ENCODE measurements around the gene AQP11.
A peak's percentile ranks its signal among the peaks of the same experiment; 100 is the strongest.
"Not testable (repeated sequence)": the region's sequence is repeated elsewhere in the genome, so short reads cannot be mapped to it uniquely, and the experiment has no call there.

AQP11 gene

GRCh38 chr11:77593883-77594282, 4.1 kb downstream of the AQP11 start:
- DNase-seq = no peak

- no peak for DNase-seq
Measured at GRCh38 chr11:77596626-77597025, 6.9 kb downstream of the AQP11 start.

- no peak for DNase-seq
Measured at GRCh38 chr11:77598195-77598594, 8.4 kb downstream of the AQP11 start.

- DNase-seq = no peak
Measured at GRCh38 chr11:77602381-77603088, 12.8 kb downstream of the AQP11 start.

GRCh38 chr11:77604281-77604680, 14.5 kb downstream of the AQP11 start:
- no peak for DNase-seq

GRCh38 chr11:77609234-77609633, 19.5 kb downstream of the AQP11 start:
- DNase-seq = no peak

GRCh38 chr11:77611921-77612320, 22.2 kb downstream of the AQP11 start:
- no peak for DNase-seq

GRCh38 chr11:77617892-77618291, 28.1 kb downstream of the AQP11 start:
- no peak for DNase-seq

DNA sequence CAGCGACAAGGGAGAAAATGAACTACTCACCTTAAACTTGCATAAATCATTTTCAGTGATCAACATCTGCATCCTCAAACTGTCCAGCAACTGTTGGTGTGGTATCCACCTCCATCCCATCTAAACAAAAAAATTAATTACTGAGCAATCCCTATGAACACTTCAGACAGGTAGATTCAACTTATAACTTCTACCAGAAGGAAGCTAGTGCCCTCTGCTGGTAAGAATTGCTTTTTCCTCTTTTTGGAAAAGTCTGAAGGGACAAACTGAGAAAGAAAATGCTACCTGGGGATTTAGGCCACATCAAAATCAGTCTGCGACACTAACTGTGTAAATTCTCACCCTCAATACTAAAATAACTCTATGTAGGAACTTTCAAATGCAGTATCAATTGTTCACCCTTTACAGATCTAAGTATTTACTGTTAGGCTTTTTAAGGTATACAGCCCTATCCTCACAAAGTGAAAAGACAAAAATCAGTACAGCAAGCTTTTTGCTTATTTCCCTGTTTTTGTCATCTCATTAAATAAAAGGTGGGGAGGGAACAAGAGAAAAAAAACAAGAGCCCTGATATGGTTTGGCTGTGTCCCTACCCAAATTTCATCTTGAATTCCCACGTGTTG, 29.9 kb downstream of the AQP11 start:
- DNase-seq = peak; percentile 65

GRCh38 chr11:77630157-77630710, 40.5 kb downstream of the AQP11 start:
- DNase-seq = no peak

DNA sequence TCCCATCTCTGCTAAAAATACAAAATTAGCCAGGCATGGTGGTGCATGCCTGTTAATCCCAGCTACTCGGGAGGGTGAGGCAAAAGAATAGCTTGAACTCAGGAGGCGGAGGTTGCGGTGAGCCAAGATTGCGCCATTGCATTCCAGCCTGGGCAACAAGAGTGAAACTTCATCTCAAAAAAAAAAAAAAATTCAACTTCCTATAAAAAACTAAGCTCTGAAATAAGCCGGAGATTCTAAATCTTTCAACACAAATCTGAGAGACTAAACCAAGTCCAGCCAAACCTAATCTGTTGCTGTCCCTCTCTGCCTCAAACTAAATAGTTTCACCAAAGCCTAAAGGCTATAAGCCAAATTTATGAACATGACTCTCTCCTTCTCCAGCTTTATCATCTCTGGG, 44.2 kb downstream of the AQP11 start:
- not testable (repeated sequence) for DNase-seq

DNA sequence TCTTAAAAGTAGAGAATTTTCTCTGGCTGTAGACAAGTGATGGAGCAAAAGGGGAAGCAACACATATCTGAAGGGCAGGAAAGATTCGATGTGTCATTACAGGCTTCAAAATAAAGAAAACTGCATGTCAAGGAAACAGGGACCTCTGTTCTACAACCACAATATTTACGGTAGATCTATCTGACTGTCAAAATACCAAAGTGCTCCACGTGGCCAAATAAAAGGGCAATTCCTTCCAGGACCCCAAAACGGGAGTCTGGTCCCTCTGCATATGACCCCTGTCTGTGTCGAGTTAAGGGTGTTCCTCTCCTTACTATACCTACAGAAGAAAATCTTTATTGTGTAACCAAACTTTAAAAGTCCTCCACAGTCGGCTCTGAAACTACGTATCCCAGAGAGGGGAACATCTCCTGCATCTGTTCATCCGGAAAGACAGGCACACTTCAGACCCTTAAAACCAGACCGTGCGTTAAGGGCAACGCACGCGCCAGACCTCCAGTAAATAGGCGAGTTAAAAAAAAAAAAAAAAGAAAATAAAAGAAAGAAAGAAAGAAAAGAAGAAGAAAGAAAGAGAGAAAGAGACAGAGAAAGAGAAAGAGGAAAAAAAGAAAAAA, 47.1 kb downstream of the AQP11 start:
- peak; percentile 25 for DNase-seq

DNA sequence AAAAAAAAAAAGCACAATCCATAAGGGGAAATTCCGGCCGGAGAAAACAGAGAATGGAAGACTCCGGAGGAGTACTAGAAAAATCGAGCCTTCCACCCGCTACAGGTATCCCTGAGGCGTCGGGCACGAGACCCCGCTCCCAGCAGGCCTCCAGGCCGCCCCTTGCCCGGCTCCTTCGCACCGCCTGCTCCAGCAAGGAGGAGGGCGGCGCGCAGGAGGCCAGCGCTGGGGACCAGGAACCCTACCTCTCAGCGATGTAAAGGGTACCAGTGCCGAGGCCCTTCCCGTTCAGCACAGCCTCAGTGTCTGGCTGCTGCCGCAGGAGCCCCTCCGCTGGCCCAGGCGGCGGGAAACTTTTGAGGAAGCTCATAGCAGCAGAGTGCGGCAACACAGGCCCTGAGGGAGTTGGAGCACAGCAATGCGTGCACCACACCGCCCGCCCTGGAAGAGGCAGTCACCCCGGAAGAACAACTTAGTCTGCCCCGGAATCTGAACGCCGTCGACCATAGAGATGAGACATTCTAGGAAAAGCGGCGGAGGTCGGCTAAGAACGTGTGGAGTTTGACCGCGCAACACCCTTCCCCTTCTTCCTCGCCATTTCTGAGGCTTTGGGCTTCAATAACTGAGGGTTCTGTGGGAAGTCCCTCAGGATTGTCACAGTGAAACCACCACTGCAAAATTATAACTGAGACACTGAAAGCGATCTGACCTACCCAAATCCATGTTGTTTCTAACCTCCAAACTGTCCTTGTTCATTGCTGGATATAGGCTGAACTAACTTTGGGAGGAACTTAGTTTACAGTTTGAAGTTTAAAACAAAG, 47.8 kb downstream of the AQP11 start, which contains the start of gene CLNS1A:
CLNS1A (minus strand) TSS at position 450 of the 821 bp plus-strand sequence; CDS start at position 370, 80 bp downstream.
- peak; percentile 93 for DNase-seq

- no peak for DNase-seq
Measured at GRCh38 chr11:77642228-77642627, 52.5 kb downstream of the AQP11 start.

DNA sequence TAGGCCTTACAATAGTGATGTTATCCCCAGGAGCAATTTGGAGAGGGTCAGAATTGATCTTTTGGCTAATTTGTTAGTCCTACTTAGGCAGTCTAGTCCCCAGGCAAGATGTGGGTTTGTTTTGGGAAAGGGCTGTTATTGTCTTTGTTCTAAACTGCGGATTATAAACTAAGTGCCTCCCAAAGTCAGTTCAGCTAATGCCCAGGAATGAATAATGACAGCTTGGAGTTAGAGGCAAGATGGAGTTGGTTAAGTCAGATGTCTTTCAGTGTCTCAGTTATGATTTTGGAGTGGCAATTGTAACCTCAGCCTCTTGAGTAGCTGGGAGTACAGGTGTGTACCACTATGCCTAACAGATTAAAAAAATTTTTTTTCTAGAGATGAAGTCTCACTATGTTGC, 55.1 kb downstream of the AQP11 start:
- DNase-seq = peak; percentile 45

DNA sequence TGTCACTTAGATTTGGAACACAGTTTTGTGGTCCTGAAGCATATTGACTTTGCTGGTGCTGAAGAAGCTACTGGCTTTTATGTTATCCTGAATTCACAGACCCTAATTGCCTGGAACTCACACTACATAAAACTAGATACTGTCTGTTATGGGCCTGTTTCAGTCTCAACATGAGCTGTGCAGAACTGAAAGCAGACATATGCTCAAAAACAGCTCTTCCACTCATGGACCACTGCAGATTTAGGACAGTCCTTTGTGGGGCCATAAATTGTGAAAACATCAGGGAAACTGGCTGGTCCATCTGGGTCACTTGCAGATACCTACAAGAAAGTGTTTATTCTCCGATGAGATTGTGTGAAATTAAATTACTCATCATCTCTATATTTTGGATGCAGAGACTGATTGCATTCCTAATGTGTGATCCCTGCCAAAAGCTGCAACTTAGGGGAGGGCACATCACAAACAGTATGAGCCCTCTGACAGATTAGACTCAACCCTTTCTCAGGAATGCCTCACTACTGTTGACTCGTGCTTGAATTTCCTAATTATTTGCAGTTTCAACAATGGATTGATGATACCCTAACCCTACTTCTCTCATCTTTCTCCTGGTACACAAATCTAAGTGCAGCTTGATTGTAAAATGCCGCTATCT, 58.0 kb downstream of the AQP11 start:
- DNase-seq = no peak

DNA sequence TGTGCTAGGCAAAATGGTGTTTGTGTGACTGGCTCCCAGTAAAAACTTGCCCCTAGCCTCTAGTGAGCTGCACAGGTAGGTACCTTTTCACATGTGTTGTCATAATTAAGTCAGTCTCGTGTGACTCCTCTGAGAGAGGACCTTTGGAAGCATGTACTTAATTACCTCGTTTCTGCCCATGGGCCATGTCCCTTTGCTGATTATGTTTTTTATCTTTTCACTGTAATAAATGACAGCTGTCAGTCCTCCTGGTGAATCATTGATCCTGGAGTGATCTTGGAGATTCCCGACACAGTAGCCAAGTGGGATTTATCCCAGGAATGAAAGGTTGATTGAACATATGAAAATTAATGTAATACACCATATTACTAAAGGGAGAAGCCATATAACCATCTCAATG, 60.4 kb downstream of the AQP11 start:
- DNase-seq = no peak

GRCh38 chr11:77654770-77655434, 65.1 kb downstream of the AQP11 start:
- no peak for DNase-seq

- DNase-seq = peak; percentile 6
Measured at GRCh38 chr11:77656362-77656761, 66.6 kb downstream of the AQP11 start.

- no peak for DNase-seq
Measured at GRCh38 chr11:77658213-77659013, 68.7 kb downstream of the AQP11 start.
